RWPE1 (cell line): ENCODE results near the gene TMEM182.

Experiments
- CTCF ChIA-PET: fragments of 350-600 bp; sonication (Branson Sonifier 250); formaldehyde crosslinking; extraction: SDS; loops from one replicate; lab custom pipeline; 2021; lab: Yijun Ruan, JAX
- POLR2A ChIA-PET: fragments of 400-600 bp; formaldehyde crosslinking; extraction: SDS; loops from one replicate; lab custom pipeline; 2020; ENCODE audit warnings: antibody characterized with exemption; ENCODE audit not compliant: low non-redundant PET; lab: Yijun Ruan, JAX
- DNase-seq: peaks from one replicate; pipeline ENCODE4 v3.0.0; 2012; ENCODE audit warnings: low spot score
- H3K27ac ChIP-seq: fragments of 450-650 bp; 2 replicates; pipeline ENCODE4 v1.5.1; 2017
- TF ChIP-seq, protein P1 (sequence below): fragments of 450-650 bp; conservative IDR thresholded peaks from 2 replicates; pipeline ENCODE4 v1.5.1; 2017; ENCODE audit warnings: low read depth, mild to moderate bottlenecking

TMEM182 gene

GRCh38 chr2:102852867-102853266 lies 91.0 kb downstream of the TMEM182 start:
- POLR2A ChIA-PET: no interaction called here
- DNase-seq: no peak
- CTCF ChIA-PET: no interaction called here
- TF ChIP-seq, protein P1, sequence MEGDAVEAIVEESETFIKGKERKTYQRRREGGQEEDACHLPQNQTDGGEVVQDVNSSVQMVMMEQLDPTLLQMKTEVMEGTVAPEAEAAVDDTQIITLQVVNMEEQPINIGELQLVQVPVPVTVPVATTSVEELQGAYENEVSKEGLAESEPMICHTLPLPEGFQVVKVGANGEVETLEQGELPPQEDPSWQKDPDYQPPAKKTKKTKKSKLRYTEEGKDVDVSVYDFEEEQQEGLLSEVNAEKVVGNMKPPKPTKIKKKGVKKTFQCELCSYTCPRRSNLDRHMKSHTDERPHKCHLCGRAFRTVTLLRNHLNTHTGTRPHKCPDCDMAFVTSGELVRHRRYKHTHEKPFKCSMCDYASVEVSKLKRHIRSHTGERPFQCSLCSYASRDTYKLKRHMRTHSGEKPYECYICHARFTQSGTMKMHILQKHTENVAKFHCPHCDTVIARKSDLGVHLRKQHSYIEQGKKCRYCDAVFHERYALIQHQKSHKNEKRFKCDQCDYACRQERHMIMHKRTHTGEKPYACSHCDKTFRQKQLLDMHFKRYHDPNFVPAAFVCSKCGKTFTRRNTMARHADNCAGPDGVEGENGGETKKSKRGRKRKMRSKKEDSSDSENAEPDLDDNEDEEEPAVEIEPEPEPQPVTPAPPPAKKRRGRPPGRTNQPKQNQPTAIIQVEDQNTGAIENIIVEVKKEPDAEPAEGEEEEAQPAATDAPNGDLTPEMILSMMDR: no peak
- no peak overlapping the region for H3K27ac ChIP-seq
